K562 (cell line): ENCODE data around the gene B3GNT9. TPM values are rescaled to one million over a fixed set of nuclear protein-coding genes. Genes with fewer than 3 reads are reported as not detected.

Experiments
- ARID4B ChIP-seq: sonication (generic); formaldehyde crosslinking; IDR thresholded peaks from 2 replicates; pipeline ENCODE4 v1.8.0; 2022; ENCODE audit warnings: mild to moderate bottlenecking, missing genetic modification reagents
- BDP1 ChIP-seq: IDR thresholded peaks from 3 replicates; pipeline ENCODE4 v1.6.1; 2011; ENCODE audit not compliant: insufficient read length, insufficient read depth
- BRD4 ChIP-seq: fragments of 200-600 bp; sonication (generic); IDR thresholded peaks from 2 replicates; pipeline ENCODE4 v1.6.1; 2017; ENCODE audit warnings: inconsistent platforms
- E4F1 ChIP-seq: fragments of 250-450 bp; sonication (Bioruptor Pico); IDR thresholded peaks from 2 replicates; pipeline ENCODE4 v1.5.0; 2021; ENCODE audit warnings: mild to moderate bottlenecking, borderline replicate concordance
- MECOM ChIP-seq: fragments of 250-450 bp; sonication (Bioruptor Pico); IDR thresholded peaks from 2 replicates; pipeline ENCODE4 v1.8.0; 2022; ENCODE audit warnings: inconsistent platforms
- MEF2D ChIP-seq: conservative IDR thresholded peaks from 2 replicates; pipeline ENCODE4 v1.6.1; 2016; ENCODE audit warnings: low read depth, missing genetic modification characterization, missing compliant biosample characterization
- RBM22 ChIP-seq: fragments of 200-400 bp; formaldehyde crosslinking; IDR thresholded peaks from 2 replicates; pipeline ENCODE4 v1.6.1; 2018; ENCODE audit warnings: low read length, low read depth; ENCODE audit not compliant: poor library complexity, severe bottlenecking
- RBM25 ChIP-seq: fragments of 200-400 bp; formaldehyde crosslinking; IDR thresholded peaks from 2 replicates; pipeline ENCODE4 v1.6.1; 2018; ENCODE audit warnings: low read length, low read depth, moderate library complexity; ENCODE audit not compliant: severe bottlenecking
- THAP12 ChIP-seq: fragments of 250-450 bp; sonication (Bioruptor Pico); IDR thresholded peaks from 2 replicates; pipeline ENCODE4 v1.9.0; 2021; ENCODE audit warnings: mild to moderate bottlenecking, inconsistent platforms
- TOE1 ChIP-seq, 2 experiments: fragments of 450-650 bp in 1 of 2; sonication (generic) in 1 of 2; formaldehyde crosslinking in 1 of 2; IDR thresholded peaks; 2 replicates each; pipeline versions ENCODE4 v1.7.1 to v1.8.0; 2016 to 2022; ENCODE audit warnings: borderline replicate concordance in 2 of 2, mild to moderate bottlenecking in 2 of 2, antibody characterized with exemption in 1 of 2, inconsistent platforms in 1 of 2, low read depth in 1 of 2, missing genetic modification reagents in 1 of 2, moderate library complexity in 1 of 2
- TRIM24 ChIP-seq, 2 experiments: fragments of 450-650 bp; IDR thresholded peaks; 2 replicates each; pipeline ENCODE4 v1.6.1; 2016
- U2AF1 ChIP-seq: fragments of 200-400 bp; formaldehyde crosslinking; optimal IDR thresholded peaks from 2 replicates; pipeline ENCODE3; 2017; ENCODE audit warnings: mild to moderate bottlenecking, low read depth, low read length, moderate library complexity
- UBTF ChIP-seq, 2 experiments: IDR thresholded peaks; 2 replicates each; pipeline ENCODE4 v1.6.1; 2012; ENCODE audit warnings: improper control_type of control experiment in 2 of 2, low read depth in 2 of 2, low read length in 2 of 2, borderline replicate concordance in 1 of 2
- ZFP36 ChIP-seq: fragments of 150-350 bp; IDR thresholded peaks from 2 replicates; pipeline ENCODE4 v1.6.1; 2018; ENCODE audit warnings: low read length, low read depth; ENCODE audit not compliant: partially characterized antibody
- polyA plus RNA-seq, 8 experiments: library from polyadenylated mRNA; depleted of rRNA in 4 of 8; stranded (reverse) in 5 of 8; unstranded in 3 of 8; fragments of >200 nt; fragmentation: Nextera tagmentation in 2 of 8; fragmentation: Illumina TruSeq in 1 of 8; extraction: Ambion mirVana in 2 of 8; extraction: Trizol in 1 of 8; gene quantifications; 2 replicates each; pipeline versions ENCODE4 v1.2.1 to v1.2.3, GENCODE V29; 2011 to 2014; ENCODE audit warnings: inconsistent platforms in 1 of 8, missing spikeins in 1 of 8
- total RNA-seq, 7 experiments: library from RNA; depleted of rRNA in 6 of 7; stranded (reverse); fragments of >200 nt in 6 of 7; fragmentation: Illumina TruSeq in 2 of 7; extraction: Trizol in 2 of 7; gene quantifications; 2 replicates each; pipeline versions ENCODE4 v1.2.1 to v1.2.3, GENCODE V29; 2011 to 2021; ENCODE audit warnings: low replicate concordance in 1 of 7

B3GNT9 gene
- total and polyA plus RNA-seq, 9 of the 15 experiments (the other 6 are each of a cell fraction or from before 2014, with no cell fraction given): 0.01 to 1.8 (median 1.1) TPM; not detected in 1

GRCh38 chr16:67155295-67156142, 4.7 kb upstream of the B3GNT9 start (continued):
- peak; percentile 80 for TF ChIP-seq ARID4B
- TF ChIP-seq E4F1 (CRISPR knock-in tag): no peak
- no peak for TF ChIP-seq THAP12 (CRISPR knock-in tag)
- no peak for TF ChIP-seq BRD4
- no peak for TF ChIP-seq TRIM24 (IDR thresholded peaks at IDR 0.05)
- TF ChIP-seq RBM22: peak; percentile 35
- TF ChIP-seq UBTF (IDR thresholded peaks at IDR 0.05; ENCODE audit: borderline replicate concordance in 1 of 2, low read depth in 2 of 2, low read length in 2 of 2): peak; percentile 68 to 92; a peak in 2 of 4 replicates
- no peak for TF ChIP-seq BDP1
- no peak for TF ChIP-seq TOE1 (IDR thresholded peaks at IDR 0.05; ENCODE audit: borderline replicate concordance)
- no peak for TF ChIP-seq TOE1 (CRISPR knock-in tag; IDR thresholded peaks at IDR 0.05; ENCODE audit: borderline replicate concordance, low read depth)
- TF ChIP-seq U2AF1: no peak
- TF ChIP-seq MEF2D (tag): no peak
- TF ChIP-seq MECOM (CRISPR knock-in tag): no peak
- peak; percentile 58 for TF ChIP-seq RBM25
- peak; percentile 3 for TF ChIP-seq ZFP36
